Measurements from ENCODE around the gene ACTA1.
"Not testable (repeated sequence)": the region's sequence is repeated elsewhere in the genome, so short reads cannot be mapped to it uniquely, and the experiment has no call there.

Gene ACTA1

DNA sequence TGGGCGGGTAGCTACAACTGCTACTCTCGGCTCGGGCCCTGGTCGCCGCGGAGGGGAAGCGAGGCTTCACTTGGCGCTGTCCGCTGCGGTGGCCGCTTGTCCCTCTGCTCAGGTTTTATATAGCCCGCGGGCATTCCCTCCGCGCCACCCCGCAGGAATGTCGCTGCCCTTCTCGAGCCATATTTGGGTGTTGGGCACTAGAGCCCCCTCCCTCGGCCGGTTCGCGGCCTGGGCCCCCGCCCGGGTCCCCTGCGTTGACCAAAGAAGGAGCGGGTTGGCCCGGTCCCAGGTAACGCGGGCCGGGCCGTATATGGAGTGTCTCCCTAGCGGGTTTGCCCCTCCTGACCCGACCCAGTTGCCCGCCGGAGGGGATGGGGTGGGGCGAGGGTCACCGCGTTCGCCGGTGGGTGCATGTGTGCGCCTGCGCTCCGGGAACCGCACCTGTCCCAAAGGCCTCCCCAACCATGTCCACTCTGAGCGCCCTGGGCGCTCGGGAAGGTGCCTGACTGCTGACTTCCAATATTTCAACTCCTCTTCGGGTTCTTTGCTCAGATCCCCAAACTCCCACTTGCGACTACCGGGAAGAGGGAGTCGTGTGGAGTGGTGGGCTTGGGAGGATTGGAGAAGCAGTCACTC lies at the start of gene ACTA1:
Gene ACTA1, minus strand, starts transcription at position 90 of the 636 bp plus-strand sequence. CDS start 979 bp downstream, outside the sequence.
- in situ Hi-C loops (cut with MboI; ENCODE audit: low sequenced_read_pairs) = no loop called here

- in situ Hi-C loops (cut with MboI; ENCODE audit: low sequenced_read_pairs) = loop anchor here (10.0 kb wide), 1 partner anchor 218 kb away; no protein-coding TSS in a partner anchor
These were observed 48.6 kb upstream of the ACTA1 start for GRCh38 chr1:229482511-229482910.

DNA sequence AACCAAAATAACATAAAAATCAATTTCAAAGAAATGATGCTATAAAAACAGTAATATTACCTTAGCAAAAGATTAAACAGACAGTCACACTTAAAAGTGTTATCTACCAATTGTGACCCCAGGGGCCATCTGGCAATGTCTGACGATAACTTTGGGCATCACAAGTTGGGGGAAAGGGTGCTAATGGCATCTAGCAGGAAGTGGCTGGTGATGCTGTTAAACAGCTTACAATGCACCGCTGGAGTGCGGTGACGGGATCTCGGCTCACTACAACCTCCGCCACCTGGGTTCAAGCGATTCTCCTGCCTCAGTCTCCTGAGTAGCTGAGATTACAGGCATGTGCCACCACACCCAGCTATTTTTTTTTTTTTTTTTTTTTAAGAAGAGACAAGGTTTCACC lies 46.6 kb upstream of the ACTA1 start:
- in situ Hi-C loops (cut with MboI; ENCODE audit: low sequenced_read_pairs) = loop anchor here (10.0 kb wide), 1 partner anchor 216 kb away; no protein-coding TSS in a partner anchor

GRCh38 chr1:229479660-229480399 lies 45.9 kb upstream of the ACTA1 start:
- in situ Hi-C loops (cut with MboI; ENCODE audit: low sequenced_read_pairs) = loop anchor here (10.0 kb wide), 1 partner anchor 215 kb away; no protein-coding TSS in a partner anchor

GRCh38 chr1:229478852-229479251 lies 45.0 kb upstream of the ACTA1 start:
- in situ Hi-C loops (cut with MboI; ENCODE audit: low sequenced_read_pairs) = no loop called here

GRCh38 chr1:229475859-229476258 lies 42.0 kb upstream of the ACTA1 start:
- in situ Hi-C loops (cut with MboI; ENCODE audit: low sequenced_read_pairs) = not testable (repeated sequence)

DNA sequence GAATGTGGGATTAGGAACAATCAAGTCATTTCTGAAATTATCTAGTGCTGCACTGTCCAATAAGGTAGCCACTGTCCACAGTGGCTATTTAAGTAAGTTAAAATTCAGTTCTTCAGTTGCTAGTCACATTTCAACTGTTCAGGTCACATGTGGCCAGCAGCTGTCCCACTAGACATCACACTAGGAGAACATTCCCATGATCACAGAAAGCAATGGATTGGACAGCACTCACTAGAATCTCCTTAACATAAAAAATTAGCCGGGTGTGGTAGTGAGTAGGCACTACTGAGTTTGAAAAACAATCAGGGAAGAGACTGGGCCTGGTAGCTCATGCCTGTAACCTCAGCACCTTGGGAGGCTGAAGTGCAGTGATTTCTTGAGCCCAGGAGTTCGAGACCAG lies 40.6 kb upstream of the ACTA1 start:
- in situ Hi-C loops (cut with MboI; ENCODE audit: low sequenced_read_pairs) = no loop called here

GRCh38 chr1:229471175-229471574 lies 37.3 kb upstream of the ACTA1 start:
- in situ Hi-C loops (cut with MboI; ENCODE audit: low sequenced_read_pairs) = no loop called here

DNA sequence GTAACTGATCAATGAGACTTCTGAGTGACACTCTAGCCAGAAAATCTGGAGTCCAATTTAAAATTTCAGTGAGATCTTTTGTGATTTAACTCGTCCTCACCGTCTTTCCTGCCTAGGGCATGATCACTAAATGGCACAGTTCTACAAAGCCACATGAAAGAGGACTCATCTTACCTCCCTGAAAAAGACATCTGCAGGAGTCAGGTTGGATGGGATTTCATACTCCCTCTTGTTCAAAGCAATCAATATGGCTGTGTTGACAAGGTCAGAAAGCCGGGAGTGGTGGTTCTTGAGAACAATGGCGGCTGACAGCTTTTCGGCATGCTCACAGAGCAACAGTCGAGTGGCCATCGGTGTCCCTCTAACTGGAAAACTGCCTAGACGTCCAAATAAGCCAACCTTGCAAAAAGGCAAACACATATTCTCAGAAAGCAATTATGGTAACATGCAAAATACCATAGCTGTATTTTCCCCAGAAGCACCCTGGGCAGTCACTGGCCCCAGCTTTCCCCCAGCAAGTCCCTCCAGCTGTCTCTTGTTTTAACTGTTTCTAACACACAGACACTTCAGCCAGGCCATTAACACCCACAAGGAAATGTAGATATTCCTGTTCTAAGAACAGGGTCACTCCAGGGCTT lies 36.6 kb upstream of the ACTA1 start:
- in situ Hi-C loops (cut with MboI; ENCODE audit: low sequenced_read_pairs) = no loop called here

DNA sequence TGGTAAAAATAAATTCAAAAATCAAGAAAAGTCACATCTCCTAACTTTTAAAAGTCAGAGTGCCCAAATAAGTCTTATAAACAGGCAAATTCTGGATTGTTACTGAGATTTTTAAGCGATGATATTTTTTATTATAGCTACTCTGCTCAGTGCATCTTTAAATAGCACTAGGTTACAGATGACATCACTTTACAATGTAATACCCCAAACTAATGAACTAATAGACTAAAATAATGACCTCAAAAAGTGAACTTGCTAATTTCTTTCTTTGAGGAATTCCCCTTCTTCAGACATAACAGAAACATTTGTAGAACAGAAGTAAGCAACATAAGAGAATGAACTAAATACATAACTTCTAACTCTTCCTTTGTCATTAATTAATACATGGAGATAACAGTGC lies 33.0 kb upstream of the ACTA1 start:
- in situ Hi-C loops (cut with MboI; ENCODE audit: low sequenced_read_pairs) = no loop called here

DNA sequence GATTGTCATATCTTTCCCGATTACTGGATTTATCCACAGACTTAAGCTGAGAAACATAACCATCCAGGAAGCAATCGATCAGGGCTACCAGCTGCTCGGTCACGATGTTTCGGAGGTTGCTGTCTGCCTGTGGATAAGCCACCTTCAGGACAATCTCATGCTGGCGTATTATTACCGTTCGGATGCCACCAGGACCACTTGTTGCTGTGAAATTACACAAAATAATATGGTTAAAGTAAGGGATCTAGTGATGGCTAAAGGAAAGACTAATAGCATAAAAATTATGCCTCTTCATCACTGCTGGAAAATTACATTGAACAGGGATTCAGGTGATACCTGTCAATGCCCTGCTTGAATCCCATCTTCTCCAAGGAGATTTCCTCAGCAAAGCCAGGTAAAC lies 30.8 kb upstream of the ACTA1 start:
- in situ Hi-C loops (cut with MboI; ENCODE audit: low sequenced_read_pairs) = no loop called here

DNA sequence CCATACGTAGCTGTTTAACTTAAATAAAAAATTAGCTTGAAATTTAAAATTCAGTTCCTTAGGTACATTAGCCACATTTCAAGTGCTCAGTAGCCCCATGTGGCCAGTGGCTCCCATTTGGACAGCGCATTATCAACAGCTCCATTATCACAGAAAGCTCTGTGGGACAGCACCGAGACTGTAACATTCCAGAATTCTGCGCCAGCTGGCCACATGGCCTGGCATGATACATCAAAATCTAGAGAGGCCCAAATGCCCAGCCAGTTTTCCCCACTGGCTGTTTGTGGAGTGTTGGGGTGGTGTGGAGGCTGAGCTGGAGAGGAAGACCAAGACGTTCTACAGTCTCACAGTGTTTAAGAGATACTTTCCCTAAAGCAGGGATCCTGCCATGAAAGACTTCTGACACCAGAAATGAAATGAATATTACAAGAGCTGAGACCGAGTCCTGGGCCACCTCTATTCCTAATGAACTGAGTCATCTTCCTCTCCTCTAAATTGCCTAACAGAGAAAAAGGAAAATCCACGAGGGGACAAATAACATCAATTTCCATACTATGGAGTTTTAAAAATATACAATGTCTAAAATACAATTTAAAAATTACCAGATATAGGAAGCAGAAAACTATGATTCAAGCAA lies 27.3 kb upstream of the ACTA1 start:
- in situ Hi-C loops (cut with MboI; ENCODE audit: low sequenced_read_pairs) = no loop called here

GRCh38 chr1:229459815-229460214 lies 25.9 kb upstream of the ACTA1 start:
- in situ Hi-C loops (cut with MboI; ENCODE audit: low sequenced_read_pairs) = no loop called here

DNA sequence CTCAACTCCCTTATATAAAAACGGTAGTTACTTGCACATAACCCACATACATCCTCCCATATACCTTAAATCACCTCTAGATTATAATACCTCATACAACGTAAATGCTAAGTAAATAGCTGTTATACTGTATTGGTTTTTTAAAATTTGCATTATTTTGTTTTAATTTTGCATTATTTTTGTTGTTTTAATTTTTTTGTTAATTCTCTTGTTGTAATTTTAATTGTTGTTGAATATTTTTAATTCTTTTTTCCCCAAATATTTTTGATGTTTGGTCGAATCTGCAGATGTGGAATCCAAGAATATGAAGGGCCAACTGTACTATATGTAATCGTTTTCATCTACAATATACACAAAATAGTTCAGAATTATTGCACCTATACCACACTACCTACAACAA lies 23.5 kb upstream of the ACTA1 start:
- in situ Hi-C loops (cut with MboI; ENCODE audit: low sequenced_read_pairs) = no loop called here

- in situ Hi-C loops (cut with MboI; ENCODE audit: low sequenced_read_pairs) = no loop called here
These were observed 22.1 kb upstream of the ACTA1 start for GRCh38 chr1:229456016-229456415.

- in situ Hi-C loops (cut with MboI; ENCODE audit: low sequenced_read_pairs) = no loop called here
These were observed 20.2 kb upstream of the ACTA1 start for GRCh38 chr1:229454056-229454455.

DNA sequence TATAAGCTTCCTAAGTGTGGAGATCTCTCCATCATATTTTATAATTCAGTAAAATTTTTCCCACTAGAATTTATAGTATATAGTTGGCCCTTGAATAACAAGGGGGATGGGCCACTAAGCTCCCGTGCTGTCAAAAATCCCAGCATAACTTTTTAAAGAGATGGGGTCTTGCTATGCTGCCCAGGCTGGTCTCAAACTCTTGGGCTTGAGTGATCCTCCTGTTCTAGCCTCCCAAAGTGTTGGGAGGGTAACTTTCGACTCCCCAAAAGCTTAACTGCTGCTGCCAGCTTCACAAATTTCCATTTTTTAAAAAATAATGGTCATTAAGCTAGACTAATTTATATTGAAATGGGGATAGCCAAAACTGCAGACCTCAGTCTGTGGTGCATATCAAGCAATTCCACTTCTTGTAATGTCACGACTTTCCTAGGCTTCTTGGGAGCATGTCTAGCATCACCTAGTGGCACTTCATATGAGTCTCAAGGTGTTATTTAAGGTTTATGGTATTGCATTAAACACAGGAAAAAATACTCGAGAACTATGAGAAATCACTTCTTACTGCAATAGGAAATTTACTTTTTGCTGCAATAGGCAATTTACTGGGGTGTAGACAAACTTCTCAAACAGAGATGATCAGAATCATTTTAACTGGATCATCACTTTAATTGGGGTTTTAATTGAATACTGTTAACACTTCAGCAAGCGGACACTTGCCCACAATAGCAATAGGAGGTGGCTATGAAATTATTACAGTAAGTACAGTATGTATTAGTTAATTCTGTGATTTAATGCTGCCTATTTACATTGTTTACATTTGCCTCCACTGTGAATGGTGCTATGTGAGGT lies 19.3 kb upstream of the ACTA1 start:
- in situ Hi-C loops (cut with MboI; ENCODE audit: low sequenced_read_pairs) = no loop called here

DNA sequence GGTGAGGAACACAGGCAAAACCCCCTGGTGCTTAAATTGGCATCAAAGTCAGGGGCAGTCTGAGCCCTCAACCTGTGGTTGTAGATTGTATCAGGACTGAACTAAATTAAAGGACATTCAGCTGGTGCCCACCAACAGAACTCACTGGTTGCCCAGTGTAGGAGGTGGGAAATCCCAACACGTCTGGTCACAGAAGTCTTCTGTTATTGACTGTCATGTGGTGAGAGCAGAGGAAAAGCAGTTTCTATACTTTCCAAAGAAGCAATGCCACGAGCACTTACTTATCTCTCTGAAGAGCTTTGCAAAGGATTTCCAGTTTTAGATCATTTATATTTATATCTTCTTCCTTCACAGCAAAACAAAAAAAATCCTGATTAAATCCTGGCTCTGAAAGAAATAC lies 15.0 kb upstream of the ACTA1 start:
- in situ Hi-C loops (cut with MboI; ENCODE audit: low sequenced_read_pairs) = no loop called here

DNA sequence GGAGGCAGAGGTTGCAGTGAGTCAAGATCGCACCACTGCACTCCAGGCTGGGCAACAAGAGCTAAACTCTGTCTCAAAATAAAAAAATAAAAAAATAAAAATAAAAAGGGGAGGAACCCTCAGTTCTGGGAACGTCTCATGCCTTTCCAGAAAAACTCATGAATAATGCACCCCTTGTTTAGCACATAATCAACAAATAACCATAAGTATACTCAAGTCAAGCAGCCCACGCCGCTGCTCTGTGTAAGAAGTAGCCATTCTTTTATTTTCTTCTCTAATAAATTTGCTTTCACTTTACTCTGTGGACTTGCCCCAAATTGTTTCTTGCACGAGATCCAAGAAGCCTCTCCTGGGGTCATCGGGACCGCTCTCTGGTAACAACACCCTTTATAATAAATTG lies 14.5 kb upstream of the ACTA1 start:
- in situ Hi-C loops (cut with MboI; ENCODE audit: low sequenced_read_pairs) = no loop called here

- in situ Hi-C loops (cut with MboI; ENCODE audit: low sequenced_read_pairs) = no loop called here
These were observed 13.9 kb upstream of the ACTA1 start for GRCh38 chr1:229447809-229448252.

All from HL-60/S4 treated with retinoic acid at 250 ng/mL for 4 days and 3 days (cell line).